Measurements from ENCODE around the gene A1BG.

A1BG gene

GRCh38 chr19:58305065-58305931 lies 48.0 kb downstream of the A1BG start, which contains the start of gene ERVK3-1:
Gene ERVK3-1, plus strand, starts transcription at chr19:58305377. Its CDS starts 6,792 bp downstream, at chr19:58312169.
- FAIRE-seq, result peak; percentile 98

GRCh38 chr19:58304748-58305064 lies 48.6 kb downstream of the A1BG start:
- no peak for FAIRE-seq

More at GRCh38 chr19:58305065-58305931, 48.0 kb downstream of the A1BG start, which contains the start of gene ERVK3-1:
- peak; percentile 95 for DNase-seq (ENCODE audit: insufficient read length, low spot score)

GRCh38 chr19:58304255-58304654 lies 49.0 kb downstream of the A1BG start:
- no peak for FAIRE-seq
- DNase-seq (ENCODE audit: insufficient read length, low spot score), result no peak

More at GRCh38 chr19:58304748-58305064, 48.6 kb downstream of the A1BG start:
- no peak for DNase-seq (ENCODE audit: insufficient read length, low spot score)

GRCh38 chr19:58300620-58301019 lies 52.7 kb downstream of the A1BG start:
- FAIRE-seq, result no peak
- no peak for DNase-seq (ENCODE audit: insufficient read length, low spot score)

- no peak for DNase-seq (ENCODE audit: insufficient read length, low spot score)
- FAIRE-seq, result no peak
These were observed 57.2 kb downstream of the A1BG start for GRCh38 chr19:58296104-58296503.

Measured in HTR-8/SVneo (cell line).